ENCODE data around the gene FAM107B.
"Not testable (repeated sequence)": the region's sequence is repeated elsewhere in the genome, so short reads cannot be mapped to it uniquely, and the experiment has no call there.

FAM107B gene

GRCh38 chr10:14595526-14596182, 179.0 kb downstream of the FAM107B start:
- DNase-seq, result no peak

- no peak for DNase-seq
Observed at GRCh38 chr10:14594878-14595525, 179.7 kb downstream of the FAM107B start.

GRCh38 chr10:14593806-14594205, 180.9 kb downstream of the FAM107B start:
- DNase-seq, result no peak

- DNase-seq, result no peak
Observed at GRCh38 chr10:14592566-14592965, 182.1 kb downstream of the FAM107B start.

GRCh38 chr10:14592026-14592425, 182.7 kb downstream of the FAM107B start:
- DNase-seq, result no peak

- DNase-seq, result not testable (repeated sequence)
Observed at GRCh38 chr10:14588938-14589294, 185.8 kb downstream of the FAM107B start.

GRCh38 chr10:14588084-14588937, 186.4 kb downstream of the FAM107B start:
- DNase-seq, result no peak

GRCh38 chr10:14587540-14588083, 187.1 kb downstream of the FAM107B start:
- DNase-seq, result no peak

GRCh38 chr10:14586901-14587300, 187.8 kb downstream of the FAM107B start:
- DNase-seq, result no peak

GRCh38 chr10:14585287-14586193, 189.2 kb downstream of the FAM107B start:
- no peak for DNase-seq

GRCh38 chr10:14584661-14585060, 190.0 kb downstream of the FAM107B start:
- no peak for DNase-seq

GRCh38 chr10:14583967-14584366, 190.7 kb downstream of the FAM107B start:
- DNase-seq, result no peak

GRCh38 chr10:14583252-14583651, 191.4 kb downstream of the FAM107B start:
- no peak for DNase-seq

GRCh38 chr10:14581553-14582321, 193.0 kb downstream of the FAM107B start:
- no peak for DNase-seq

- no peak for DNase-seq
Observed at GRCh38 chr10:14580671-14581332, 193.9 kb downstream of the FAM107B start.

GRCh38 chr10:14579405-14579804, 195.3 kb downstream of the FAM107B start:
- DNase-seq, result peak in 1 of 2 experiments; percentile 24

- no peak for DNase-seq
Observed at GRCh38 chr10:14578060-14578952, 196.4 kb downstream of the FAM107B start.

GRCh38 chr10:14574885-14575284, 199.8 kb downstream of the FAM107B start:
- DNase-seq, result no peak

GRCh38 chr10:14574291-14574690, 200.4 kb downstream of the FAM107B start:
- no peak for DNase-seq

GRCh38 chr10:14573666-14574261, 200.9 kb downstream of the FAM107B start:
- no peak for DNase-seq
